ENCODE results near the gene KCNIP4.

DNA sequence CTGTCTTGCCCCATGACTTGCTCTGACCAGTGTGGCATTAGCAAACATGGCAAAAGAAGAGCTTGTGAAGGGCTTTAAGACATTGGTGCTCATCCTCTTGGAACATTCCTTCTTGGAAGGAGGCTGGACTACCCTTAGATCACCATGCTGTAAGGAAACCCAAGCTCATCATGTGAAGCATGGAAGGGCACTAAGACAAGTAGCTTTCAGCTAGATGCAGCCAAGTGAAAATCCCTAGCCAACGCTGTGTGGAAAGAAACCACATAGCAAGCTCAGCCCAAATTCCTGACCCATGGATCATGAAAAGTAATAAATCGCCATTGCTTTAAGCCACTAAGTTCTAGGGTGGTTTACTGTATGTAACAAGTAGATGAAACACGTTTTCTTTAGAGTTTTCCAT is 1260.7 kb downstream of the KCNIP4 start:
- TF ChIP-seq, protein P1, sequence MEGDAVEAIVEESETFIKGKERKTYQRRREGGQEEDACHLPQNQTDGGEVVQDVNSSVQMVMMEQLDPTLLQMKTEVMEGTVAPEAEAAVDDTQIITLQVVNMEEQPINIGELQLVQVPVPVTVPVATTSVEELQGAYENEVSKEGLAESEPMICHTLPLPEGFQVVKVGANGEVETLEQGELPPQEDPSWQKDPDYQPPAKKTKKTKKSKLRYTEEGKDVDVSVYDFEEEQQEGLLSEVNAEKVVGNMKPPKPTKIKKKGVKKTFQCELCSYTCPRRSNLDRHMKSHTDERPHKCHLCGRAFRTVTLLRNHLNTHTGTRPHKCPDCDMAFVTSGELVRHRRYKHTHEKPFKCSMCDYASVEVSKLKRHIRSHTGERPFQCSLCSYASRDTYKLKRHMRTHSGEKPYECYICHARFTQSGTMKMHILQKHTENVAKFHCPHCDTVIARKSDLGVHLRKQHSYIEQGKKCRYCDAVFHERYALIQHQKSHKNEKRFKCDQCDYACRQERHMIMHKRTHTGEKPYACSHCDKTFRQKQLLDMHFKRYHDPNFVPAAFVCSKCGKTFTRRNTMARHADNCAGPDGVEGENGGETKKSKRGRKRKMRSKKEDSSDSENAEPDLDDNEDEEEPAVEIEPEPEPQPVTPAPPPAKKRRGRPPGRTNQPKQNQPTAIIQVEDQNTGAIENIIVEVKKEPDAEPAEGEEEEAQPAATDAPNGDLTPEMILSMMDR (IDR thresholded peaks at IDR 0.05) = no peak
- TF ChIP-seq EZH2phosphoT487 (IDR thresholded peaks at IDR 0.05) = no peak
- TF ChIP-seq EZH2 (IDR thresholded peaks at IDR 0.05) = no peak
